HG02981 (cell line): ENCODE results near the gene CTSK.
"Not testable (repeated sequence)": the region's sequence is repeated elsewhere in the genome, so short reads cannot be mapped to it uniquely, and the experiment has no call there.

Experiments
- ATAC-seq: cut with Tn5 transposase; IDR thresholded peaks from one replicate; pipeline ENCODE4 v1.9.1; 2021; ENCODE audit warnings: mild to moderate bottlenecking, moderate library complexity; ENCODE audit not compliant: unreplicated experiment

Gene CTSK

GRCh38 chr1:150807249-150808023 is 624 bp downstream of the CTSK start:
- ATAC-seq: no peak

GRCh38 chr1:150805899-150806298 is 2.2 kb downstream of the CTSK start:
- ATAC-seq: no peak

- ATAC-seq: no peak
These were observed 3.4 kb downstream of the CTSK start for GRCh38 chr1:150804671-150805070.

DNA sequence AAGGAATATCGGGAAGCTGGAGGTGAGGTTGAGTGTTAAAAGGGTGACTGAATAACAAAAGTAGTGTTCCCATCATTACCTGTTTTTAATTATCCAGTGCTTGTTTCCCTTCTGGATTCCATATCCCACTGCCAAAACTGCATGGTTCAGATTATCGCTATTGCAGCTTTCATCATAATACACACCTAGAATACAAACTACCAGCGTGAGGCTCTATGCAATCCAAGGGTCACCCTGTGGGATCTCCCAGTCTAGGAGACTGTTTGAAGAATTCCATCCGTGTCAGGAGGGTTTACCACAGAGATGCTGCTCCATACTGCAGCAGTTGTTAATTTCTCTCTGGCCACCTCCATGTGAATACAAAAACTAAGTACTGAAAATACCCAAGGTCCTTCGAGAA is 9.0 kb downstream of the CTSK start:
- no peak for ATAC-seq

DNA sequence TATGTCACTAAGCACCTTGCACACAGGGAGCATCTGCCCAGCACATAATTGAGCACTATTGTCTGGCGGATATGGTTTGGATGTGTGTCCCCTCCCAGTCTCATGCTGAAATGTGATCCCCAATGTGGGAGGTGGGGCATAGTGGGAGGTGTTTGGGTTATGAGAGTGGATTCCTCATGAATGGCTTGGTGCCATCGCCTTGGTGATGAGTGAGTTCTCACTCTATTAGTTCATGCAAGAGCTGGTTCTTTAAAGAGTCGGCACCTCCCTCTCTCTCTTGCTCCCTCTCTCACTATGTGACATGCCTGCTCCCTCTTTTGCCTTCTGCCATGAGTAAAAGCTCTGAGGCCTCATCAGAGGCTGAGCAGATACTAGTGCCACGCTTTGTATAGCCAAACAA is 9.5 kb downstream of the CTSK start:
- no peak for ATAC-seq

GRCh38 chr1:150796374-150796773 is 11.7 kb downstream of the CTSK start:
- no peak for ATAC-seq

DNA sequence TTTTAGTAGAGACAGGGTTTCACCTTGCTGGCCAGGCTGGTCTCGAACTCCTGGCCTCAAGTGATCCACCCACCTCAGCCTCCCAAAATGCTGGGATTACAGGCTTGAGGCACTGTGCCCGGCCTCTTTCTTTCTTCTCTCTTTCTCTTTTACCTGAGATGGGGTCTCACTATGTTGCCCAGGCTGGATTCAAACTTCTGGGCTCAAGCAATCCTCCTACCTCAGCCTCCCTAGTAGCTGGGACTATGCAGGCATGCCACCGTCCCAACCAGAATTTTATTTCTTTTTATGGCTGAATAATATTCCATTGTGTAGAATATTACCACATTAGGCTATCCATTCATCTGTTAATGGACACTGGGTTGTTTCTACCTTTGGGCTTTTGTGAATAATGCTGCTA is 14.3 kb downstream of the CTSK start:
- not testable (repeated sequence) for ATAC-seq

GRCh38 chr1:150793221-150793620 is 14.8 kb downstream of the CTSK start:
- no peak for ATAC-seq

DNA sequence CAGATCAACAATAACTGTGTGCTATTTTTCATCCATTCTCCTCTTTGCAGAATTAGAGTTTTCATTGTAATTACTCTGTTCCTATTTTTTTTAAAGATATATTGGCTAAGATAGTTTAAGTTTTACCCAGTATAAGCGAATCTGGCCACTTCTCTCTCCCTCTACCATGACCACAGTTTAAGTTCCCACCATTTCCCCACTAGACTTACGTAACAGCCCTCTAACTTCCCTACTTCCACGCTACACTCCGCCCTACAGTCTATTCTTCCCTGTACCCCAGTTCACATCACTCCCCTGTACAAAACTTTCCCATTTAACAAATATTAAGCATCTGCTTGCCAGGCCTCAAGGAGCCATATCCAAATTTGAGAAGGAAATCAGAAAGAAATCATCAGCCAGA is 16.5 kb downstream of the CTSK start:
- ATAC-seq: no peak

DNA sequence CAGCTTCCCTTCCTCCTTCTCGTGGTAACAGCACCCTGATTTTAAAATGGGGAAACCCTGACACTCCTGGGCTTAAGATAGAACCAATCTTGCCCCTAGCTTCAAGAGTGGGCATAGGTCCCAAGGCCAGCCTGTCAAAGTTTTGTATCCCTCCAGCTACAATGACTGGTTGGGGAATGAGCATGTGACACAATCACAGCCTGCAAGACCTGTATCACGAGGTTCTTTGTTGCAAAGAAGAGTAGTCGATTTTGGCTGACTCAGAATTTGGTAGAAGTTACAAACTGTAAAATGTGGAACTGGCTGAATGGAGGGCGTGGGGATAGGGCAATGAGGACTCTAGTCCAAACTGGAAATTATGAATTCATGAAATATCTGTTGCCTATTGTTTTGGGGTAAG is 18.7 kb downstream of the CTSK start:
- no peak for ATAC-seq

DNA sequence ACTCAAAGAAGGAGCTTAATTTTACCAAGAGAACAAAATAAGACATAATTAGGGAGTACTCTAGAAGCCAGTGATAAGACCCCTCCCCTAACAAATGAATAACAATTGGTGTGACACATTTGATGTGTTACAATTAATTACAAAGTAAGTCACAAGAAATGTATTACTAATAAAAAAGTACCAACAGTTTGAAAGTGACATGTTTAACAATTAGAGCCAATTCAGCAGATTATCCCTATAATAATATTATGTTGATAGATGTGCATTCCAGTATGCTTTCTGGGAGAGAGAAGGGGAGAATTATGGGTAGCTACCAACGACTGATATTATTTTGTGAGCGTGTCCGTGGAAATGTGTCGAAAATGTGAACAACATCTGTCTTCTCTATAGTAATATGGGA is 19.1 kb downstream of the CTSK start:
- no peak for ATAC-seq

DNA sequence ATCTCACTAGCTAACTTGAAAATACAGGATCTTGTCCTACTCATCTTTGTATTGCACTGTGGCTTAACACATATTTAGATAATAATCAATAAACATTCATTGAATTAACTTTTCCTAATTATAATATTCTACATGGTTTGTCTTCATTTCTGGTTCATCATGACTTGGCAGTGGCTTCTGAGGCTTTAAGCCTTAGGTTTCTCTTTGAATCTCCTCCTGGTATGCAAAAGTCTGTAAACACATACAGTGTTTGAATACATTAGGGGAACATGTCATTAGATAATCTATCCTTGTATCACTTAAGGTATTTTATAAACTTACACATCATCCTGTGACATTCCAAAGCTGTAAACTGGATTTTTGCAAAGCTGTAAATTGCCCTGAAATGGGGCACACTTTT is 20.6 kb downstream of the CTSK start:
- ATAC-seq: no peak

GRCh38 chr1:150780510-150780909 is 27.6 kb downstream of the CTSK start:
- ATAC-seq: no peak

DNA sequence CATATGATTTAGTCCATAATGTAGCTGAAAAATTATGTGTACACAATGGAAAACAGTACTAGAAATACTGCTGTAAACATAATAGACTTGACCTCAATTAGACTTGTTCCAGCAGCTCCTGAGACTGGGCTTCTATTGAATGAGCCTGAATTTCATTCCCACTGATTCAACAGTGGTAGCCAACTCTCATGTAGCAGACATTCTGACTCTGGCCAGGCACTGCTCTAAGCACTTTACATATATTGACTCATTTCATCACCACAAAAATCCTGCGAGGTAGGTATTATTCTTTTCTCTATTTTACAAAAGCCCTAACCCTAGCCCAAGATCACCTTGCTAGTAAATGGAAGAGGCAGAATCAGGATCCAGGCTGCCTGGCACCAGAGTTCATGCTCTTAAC is 29.7 kb downstream of the CTSK start:
- ATAC-seq: no peak

DNA sequence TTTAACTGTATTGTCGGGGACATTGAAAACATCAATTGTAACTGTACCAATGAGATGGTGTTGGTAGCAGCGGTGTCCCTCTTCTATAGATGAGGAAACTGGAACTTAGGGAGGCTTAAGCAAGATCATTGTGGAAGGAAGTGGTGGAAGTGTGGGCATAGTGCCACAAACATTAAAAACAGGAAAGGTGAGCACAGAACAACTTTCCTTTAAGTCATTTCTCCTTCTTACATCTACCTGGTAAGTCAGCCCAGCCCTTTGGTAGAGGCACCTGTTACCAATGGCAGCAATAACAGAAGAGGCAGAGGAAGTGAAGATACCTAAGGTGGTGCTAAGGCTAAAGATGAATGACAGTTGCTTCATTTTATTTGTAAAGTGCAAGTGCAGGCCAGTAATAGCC is 30.5 kb downstream of the CTSK start:
- ATAC-seq: no peak

DNA sequence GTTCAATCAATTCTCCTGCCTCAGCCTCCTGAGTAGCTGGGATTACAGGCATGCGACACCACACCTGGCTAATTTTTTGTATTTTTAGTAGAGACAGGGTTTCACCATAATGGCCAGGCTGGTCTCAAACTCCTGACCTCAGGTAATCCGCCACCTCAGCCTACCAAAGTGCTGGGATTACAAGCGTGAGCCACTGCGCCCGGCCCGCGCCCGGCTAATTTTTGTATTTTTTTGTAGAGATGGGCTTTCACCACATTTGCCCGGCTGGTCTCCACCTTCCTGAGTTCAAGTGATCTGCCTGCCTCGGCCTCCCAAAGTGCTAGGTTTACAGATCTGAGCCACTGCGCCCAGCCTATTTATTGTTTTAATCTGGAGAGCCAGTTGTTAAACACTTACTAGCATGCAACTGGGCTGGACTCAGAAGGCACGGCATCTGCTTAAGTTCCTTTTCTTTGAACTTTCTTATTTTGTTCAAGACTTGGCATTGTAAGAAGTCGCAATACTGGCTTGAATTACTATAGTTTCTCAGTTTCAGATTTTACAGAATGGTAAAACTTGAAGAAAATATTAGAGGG is 32.0 kb downstream of the CTSK start:
- ATAC-seq: not testable (repeated sequence)

- ATAC-seq: no peak
These were observed 32.8 kb downstream of the CTSK start for GRCh38 chr1:150775276-150775675.

DNA sequence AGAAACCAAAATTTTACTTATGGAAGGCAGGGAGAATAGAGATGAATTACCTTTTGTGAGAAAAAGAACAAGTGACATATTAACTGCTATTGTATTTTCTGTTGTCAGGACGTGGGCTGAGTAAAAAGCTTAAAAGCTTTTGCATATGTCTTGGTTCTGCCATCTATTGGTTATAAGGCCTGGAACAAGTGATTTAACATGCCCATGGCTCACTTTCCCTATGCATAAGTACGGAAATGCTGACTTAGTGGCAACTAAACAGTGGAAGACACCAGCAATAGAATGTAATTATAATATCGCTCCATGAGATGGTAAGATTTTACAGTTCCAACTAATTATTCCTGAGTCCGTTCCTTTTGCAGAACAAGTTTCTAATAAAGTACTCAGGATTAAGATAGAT is 35.7 kb downstream of the CTSK start:
- ATAC-seq: no peak

- not testable (repeated sequence) for ATAC-seq
These were observed 40.4 kb downstream of the CTSK start for GRCh38 chr1:150767704-150768103.

- ATAC-seq: not testable (repeated sequence)
These were observed 42.1 kb downstream of the CTSK start for GRCh38 chr1:150765977-150766301.

- ATAC-seq: peak; percentile 83
These were observed 42.6 kb downstream of the CTSK start, which contains the start of gene CTSS for GRCh38 chr1:150765296-150765976. CTSS (minus strand) TSS chr1:150765778; CDS start chr1:150764763, 1,015 bp downstream.

- ATAC-seq: no peak
These were observed 43.4 kb downstream of the CTSK start for GRCh38 chr1:150764617-150765101.
